Cardiac muscle cell (in vitro differentiated cells and primary cell): Measurements from ENCODE around the gene FUT1. TPM values are rescaled to one million over a fixed set of nuclear protein-coding genes. Genes with fewer than 3 reads are reported as not detected.

Source experiments
- DNase-seq, 2 donors: peaks; one replicate each; pipeline versions ENCODE4 v3.0.0 to v3.0.0-alpha.2; 2010 to 2017; ENCODE audit warnings: low read depth in 1 of 2, low spot score in 1 of 2
- H3K27ac ChIP-seq: fragments of 200-600 bp; sonication (generic); 2 replicates; pipeline ENCODE4 v1.5.1; 2016
- H3K27me3 ChIP-seq: fragments of 200-600 bp; sonication (generic); 2 replicates; pipeline ENCODE4 v1.6.0; 2016; ENCODE audit warnings: control low read depth
- H3K36me3 ChIP-seq: fragments of 200-600 bp; sonication (generic); 2 replicates; pipeline ENCODE4 v1.5.1; 2016; ENCODE audit warnings: control low read depth
- H3K4me1 ChIP-seq: fragments of 200-600 bp; sonication (generic); 2 replicates; pipeline ENCODE4 v1.8.1; 2017; ENCODE audit warnings: low read depth, mild to moderate bottlenecking, mixed run types
- H3K4me3 ChIP-seq: fragments of 200-600 bp; sonication (generic); 2 replicates; pipeline ENCODE4 v1.5.1; 2016; ENCODE audit warnings: mild to moderate bottlenecking
- H3K9me3 ChIP-seq: fragments of 200-600 bp; sonication (generic); 2 replicates; pipeline ENCODE4 v1.5.1; 2017; ENCODE audit warnings: low read depth, mild to moderate bottlenecking, control low read depth
- polyA plus RNA-seq: library from polyadenylated mRNA; unstranded; fragments of >200 nt; fragmentation: Nextera tagmentation; extraction: Ambion mirVana; gene quantifications from 2 replicates; pipeline ENCODE4 v1.2.1, GENCODE V29; 2016
- total RNA-seq: library from RNA; depleted of rRNA; stranded (reverse); fragments of >200 nt; gene quantifications from 2 replicates; pipeline ENCODE4 v1.2.3, GENCODE V29; 2016
- TF ChIP-seq, protein P1 (sequence below): IDR thresholded peaks from 2 replicates; pipeline ENCODE4 v1.5.1; 2012; ENCODE audit warnings: low read depth, mild to moderate bottlenecking, low read length

FUT1 gene
- total and polyA plus RNA-seq, 2 experiments from 2014 or later, result 0.21 TPM; not detected in 1

DNA sequence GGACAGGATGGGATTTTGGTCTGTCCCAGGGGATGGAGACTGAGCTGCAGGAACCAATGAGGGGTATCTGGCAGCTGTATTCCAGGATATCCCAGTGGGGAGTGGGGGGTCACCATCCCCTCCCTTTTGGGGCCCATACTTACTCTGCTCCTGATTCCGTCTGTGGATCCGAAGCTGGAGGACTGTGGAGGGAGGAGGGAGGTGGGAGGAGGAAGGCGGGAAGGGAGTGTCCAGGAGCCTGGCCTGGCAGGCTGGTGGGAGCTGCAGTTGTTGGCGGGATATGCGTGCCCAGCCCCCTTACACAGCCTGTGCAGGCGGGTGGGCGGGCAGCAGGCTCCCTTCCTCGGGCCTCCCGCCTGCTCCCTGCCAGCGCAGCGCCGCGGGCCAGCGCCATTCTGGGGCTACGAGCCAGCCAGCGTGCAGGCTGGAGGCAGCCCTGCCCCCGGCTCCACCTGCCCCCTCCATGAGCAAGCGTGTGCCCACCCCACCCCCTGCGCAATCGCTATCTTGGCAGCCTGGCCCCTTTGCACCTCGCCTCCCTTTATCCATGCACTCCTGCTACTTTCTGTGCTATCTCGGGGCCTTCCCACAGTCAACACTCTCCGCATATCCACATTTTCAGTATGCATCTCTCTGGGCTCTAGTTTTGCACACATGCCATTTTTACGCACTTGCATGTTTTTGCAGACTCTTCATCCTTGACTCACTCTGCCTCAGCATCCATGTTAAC is 35.7 kb downstream of the FUT1 start:
- Histone ChIP-seq H3K27me3 (no peaks in the 10 kb centered on the region), H3K27ac (peak overlapping the region; percentile 60), H3K9me3 (no peaks in the 10 kb centered on the region), H3K4me1 (peaks cover 26% of the 10 kb centered on the region), H3K4me3 (no peak overlapping the region), H3K36me3 (no peaks in the 10 kb centered on the region)
- TF ChIP-seq, protein P1, sequence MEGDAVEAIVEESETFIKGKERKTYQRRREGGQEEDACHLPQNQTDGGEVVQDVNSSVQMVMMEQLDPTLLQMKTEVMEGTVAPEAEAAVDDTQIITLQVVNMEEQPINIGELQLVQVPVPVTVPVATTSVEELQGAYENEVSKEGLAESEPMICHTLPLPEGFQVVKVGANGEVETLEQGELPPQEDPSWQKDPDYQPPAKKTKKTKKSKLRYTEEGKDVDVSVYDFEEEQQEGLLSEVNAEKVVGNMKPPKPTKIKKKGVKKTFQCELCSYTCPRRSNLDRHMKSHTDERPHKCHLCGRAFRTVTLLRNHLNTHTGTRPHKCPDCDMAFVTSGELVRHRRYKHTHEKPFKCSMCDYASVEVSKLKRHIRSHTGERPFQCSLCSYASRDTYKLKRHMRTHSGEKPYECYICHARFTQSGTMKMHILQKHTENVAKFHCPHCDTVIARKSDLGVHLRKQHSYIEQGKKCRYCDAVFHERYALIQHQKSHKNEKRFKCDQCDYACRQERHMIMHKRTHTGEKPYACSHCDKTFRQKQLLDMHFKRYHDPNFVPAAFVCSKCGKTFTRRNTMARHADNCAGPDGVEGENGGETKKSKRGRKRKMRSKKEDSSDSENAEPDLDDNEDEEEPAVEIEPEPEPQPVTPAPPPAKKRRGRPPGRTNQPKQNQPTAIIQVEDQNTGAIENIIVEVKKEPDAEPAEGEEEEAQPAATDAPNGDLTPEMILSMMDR, result no peak
- DNase-seq, result peak; percentile 38 to 84

DNA sequence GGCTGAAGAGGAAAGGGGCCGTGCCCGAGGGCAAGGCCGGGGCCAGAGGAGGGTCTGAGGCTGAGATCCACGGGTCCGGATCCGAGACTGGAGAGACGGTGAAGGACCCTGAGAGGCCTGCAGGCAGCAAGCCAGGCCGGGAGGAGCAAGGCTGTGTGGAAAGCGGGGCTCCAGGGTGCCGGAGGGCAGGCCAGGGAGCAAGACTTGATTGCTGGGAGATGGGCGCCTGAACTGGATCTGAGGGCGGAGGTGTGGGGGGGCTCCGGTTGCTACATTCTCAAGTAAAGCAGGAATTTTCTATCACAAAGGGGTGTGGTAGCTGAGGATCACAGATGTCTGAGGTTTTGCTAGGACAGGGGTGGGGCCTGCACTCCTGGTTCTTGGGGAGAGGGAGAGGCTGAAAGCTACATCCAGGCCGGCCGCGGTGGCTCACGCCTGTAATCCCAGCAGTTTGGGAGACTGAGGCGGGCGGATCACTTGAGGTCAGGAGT is 36.7 kb downstream of the FUT1 start:
- Histone ChIP-seq H3K27me3 (no peaks in the 10 kb centered on the region), H3K36me3 (no peaks in the 10 kb centered on the region), H3K27ac (no peak overlapping the region), H3K4me3 (no peak overlapping the region), H3K4me1 (peaks cover 26% of the 10 kb centered on the region), H3K9me3 (no peaks in the 10 kb centered on the region)
- TF ChIP-seq, protein P1, result no peak
- no peak for DNase-seq

- H3K4me3 ChIP-seq, result peak overlapping the region; percentile 29
- no peaks in the 10 kb centered on the region for H3K9me3 ChIP-seq
- H3K36me3 ChIP-seq, result no peaks in the 10 kb centered on the region
- TF ChIP-seq, protein P1, result no peak
- no peak for DNase-seq
- peaks cover 23% of the 10 kb centered on the region for H3K4me1 ChIP-seq
- H3K27me3 ChIP-seq, result no peaks in the 10 kb centered on the region
- peak overlapping the region; percentile 86 for H3K27ac ChIP-seq
These were observed 37.4 kb downstream of the FUT1 start for GRCh38 chr19:48714759-48715675.

DNA sequence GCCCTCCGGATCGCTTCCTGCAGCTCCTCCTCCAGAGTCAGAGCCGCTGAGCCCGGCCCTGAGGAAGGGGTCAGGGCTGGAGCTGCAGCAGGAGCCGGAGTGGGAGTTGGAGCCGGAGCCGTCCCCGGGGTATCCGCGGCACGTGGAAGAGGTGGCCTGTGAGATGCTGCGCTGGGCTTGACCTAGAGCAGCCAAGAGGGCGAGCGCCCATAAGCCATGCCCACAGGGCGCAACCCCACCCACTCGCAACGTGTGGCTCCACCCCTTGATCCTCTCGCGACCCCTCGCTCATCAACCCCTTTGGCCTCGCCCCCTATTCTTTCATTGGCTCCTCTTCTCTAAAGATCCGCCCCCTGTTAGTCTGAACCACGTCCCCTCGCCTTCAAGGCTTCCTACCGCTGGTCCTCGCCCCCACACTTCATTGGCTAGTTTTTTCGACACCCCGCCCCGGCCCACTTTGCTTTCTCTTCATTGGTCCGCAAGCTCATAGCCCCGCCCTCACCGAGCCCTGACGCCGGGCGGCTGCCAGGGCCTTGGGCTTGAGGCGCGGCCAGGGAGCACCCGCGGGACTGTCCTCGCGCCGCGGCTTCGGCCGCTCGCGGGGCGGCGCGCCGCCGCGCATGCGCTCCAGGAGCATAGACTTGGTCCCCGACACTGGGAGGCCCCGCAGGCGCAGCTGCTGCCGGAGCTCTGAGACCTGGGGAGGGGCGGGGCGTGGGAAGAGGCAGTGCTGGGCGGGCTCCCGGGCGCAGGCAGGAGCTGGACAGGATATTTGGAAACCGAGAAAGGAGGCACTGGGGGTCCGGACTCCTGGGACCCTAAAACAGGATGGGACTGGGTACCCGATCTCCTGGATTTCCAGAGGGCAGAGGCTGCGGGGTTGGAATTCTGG is 38.3 kb downstream of the FUT1 start:
- H3K36me3 ChIP-seq, result no peaks in the 10 kb centered on the region
- no peaks in the 10 kb centered on the region for H3K27me3 ChIP-seq
- H3K4me3 ChIP-seq, result peak overlapping the region; percentile 53
- TF ChIP-seq, protein P1, result no peak
- peak overlapping the region; percentile 86 for H3K27ac ChIP-seq
- H3K4me1 ChIP-seq, result peaks cover 16% of the 10 kb centered on the region
- peak; percentile 100 for DNase-seq
- no peaks in the 10 kb centered on the region for H3K9me3 ChIP-seq
